SKM-1 (cell line): ENCODE results near the gene DIP2A.

Experiments used
- DNase-seq: peaks from one replicate; lab custom pipeline; 2025; ENCODE audit not compliant: unreplicated experiment; lab: John Stamatoyannopoulos, UW

The DIP2A gene

GRCh38 chr21:46552865-46553379, 94.2 kb downstream of the DIP2A start:
- DNase-seq = no peak

- DNase-seq = no peak
Observed at GRCh38 chr21:46553993-46554392, 95.3 kb downstream of the DIP2A start.

- no peak for DNase-seq
Observed at GRCh38 chr21:46554431-46555224, 95.9 kb downstream of the DIP2A start.

GRCh38 chr21:46555225-46555617, 96.5 kb downstream of the DIP2A start:
- DNase-seq = no peak

- no peak for DNase-seq
Observed at GRCh38 chr21:46555678-46556077, 97.0 kb downstream of the DIP2A start.

- no peak for DNase-seq
Observed at GRCh38 chr21:46556802-46557201, 98.1 kb downstream of the DIP2A start.

GRCh38 chr21:46557469-46557868, 98.8 kb downstream of the DIP2A start:
- DNase-seq = no peak

GRCh38 chr21:46557919-46558392, 99.3 kb downstream of the DIP2A start:
- DNase-seq = no peak

- no peak for DNase-seq
Observed at GRCh38 chr21:46559291-46559983, 100.7 kb downstream of the DIP2A start.

GRCh38 chr21:46560568-46561444, 102.1 kb downstream of the DIP2A start:
- DNase-seq = no peak

- DNase-seq = no peak
Observed at GRCh38 chr21:46561445-46562090, 102.9 kb downstream of the DIP2A start.

- no peak for DNase-seq
Observed at GRCh38 chr21:46562472-46562871, 103.8 kb downstream of the DIP2A start.

- no peak for DNase-seq
Observed at GRCh38 chr21:46562964-46563607, 104.4 kb downstream of the DIP2A start.

GRCh38 chr21:46564391-46564790, 105.7 kb downstream of the DIP2A start:
- DNase-seq = no peak

GRCh38 chr21:46567348-46567747, 108.7 kb downstream of the DIP2A start:
- no peak for DNase-seq

- DNase-seq = no peak
Observed at GRCh38 chr21:46568562-46568961, 109.9 kb downstream of the DIP2A start.

GRCh38 chr21:46569081-46569480, 110.4 kb downstream of the DIP2A start:
- DNase-seq = no peak

GRCh38 chr21:46570119-46570518, 111.4 kb downstream of the DIP2A start:
- no peak for DNase-seq

- DNase-seq = no peak
Observed at GRCh38 chr21:46570631-46571030, 111.9 kb downstream of the DIP2A start.

- no peak for DNase-seq
Observed at GRCh38 chr21:46572850-46573249, 114.2 kb downstream of the DIP2A start.
